HG03439 (cell line): ENCODE data around the gene PRSS3.
"Not testable (repeated sequence)": the region's sequence is repeated elsewhere in the genome, so short reads cannot be mapped to it uniquely, and the experiment has no call there.

Source experiments
- ATAC-seq: cut with Tn5 transposase; IDR thresholded peaks from one replicate; pipeline ENCODE4 v1.9.1; 2021; ENCODE audit warnings: mild to moderate bottlenecking, moderate library complexity; ENCODE audit not compliant: unreplicated experiment

Gene PRSS3

DNA sequence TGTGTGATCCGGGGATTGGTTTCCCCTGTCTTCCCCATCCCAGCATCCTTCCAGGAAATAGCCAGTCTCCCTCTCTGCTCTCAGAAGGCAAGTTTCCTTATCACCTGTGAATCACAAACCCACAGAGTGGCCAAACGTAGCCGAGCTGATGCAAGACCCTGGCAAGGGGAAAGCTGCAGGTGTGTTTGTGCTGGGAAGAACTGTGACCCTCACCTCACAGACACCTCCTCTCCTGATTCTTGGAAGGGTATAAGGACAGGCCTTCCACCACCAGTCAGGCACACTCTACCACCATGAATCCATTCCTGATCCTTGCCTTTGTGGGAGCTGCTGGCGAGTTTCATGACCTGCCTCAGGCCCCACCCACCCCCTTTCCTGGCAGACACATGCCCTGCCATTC lies at the start of gene PRSS3:
PRSS3 (plus strand) TSS at position 281 of the 400 bp plus-strand sequence; CDS start at position 294, 13 bp downstream.
- no peak for ATAC-seq

DNA sequence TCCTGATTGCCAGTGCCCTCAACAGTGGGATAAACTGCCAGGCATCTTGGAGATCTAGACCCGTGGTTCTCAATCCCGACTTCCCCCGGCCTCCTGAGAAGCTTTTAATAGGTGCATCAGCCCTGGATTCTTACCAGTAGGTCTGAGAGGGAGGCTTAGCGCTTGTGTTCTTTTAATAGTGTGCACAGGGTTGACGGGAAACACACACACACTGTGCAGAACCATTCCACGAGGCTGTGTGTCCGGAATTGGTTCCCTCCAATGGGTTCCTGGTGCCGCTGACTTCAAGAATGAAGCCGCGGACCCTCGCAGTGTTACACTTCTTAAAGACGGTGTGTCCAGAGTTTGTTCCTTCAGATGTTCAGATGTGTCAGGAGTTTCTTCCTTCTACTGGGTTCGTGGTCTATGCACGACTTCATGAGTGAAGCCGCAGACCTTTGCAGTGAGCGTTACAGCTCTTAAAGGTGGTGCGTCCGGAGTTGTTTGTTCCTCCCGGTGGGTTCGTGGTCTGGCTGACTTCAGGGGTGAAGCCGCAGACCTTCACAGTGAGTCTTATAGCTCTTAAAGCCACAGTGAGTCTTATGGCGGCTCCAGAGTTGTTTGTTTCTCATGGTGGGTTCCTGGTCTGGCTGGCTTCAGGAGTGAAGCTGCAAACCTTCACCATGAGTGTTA lies 46.6 kb upstream of the PRSS3 start:
- no peak for ATAC-seq

DNA sequence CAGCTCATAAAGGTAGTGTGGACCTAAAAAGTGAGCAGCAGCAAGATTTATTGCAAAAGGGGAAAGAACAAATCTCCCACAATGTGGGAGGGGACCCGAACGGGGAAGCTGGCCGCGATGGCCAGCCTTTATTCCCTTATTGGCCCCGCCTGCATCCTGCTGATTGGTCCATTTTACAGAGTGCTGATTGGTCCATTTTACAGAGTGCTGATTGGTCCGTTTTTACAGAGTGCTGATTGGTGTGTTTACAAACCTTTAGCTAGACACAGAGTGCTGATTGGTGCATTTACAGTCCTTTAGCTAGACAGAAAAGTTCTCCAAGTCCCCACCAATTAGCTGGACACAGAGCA lies 46.1 kb upstream of the PRSS3 start:
- ATAC-seq, result not testable (repeated sequence)

DNA sequence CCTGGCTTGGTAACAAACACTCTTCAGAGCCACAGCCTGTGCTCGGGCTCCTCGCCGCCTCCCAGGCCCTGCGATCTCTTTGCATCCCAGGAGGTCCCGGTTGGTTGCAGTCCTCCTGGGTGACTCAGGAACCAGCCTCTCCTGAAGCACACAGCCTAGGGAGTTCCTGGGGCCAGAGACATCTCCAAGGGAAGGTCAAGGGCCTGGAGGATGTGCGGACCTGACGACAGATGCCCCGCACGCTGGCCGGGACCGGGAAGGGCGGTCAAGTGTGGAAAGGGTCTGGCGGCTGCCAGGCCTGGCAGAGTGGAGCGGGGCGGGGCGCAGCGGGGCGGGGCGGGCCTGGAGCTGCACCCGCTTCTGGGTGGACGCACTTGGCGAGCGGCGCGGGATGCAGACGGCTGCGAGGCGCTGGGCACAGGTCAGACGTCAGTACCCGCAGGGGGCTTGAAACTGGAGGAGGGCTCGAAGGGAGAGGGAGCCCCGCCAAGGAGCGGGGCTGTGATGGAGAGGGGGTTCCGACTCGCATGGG lies 45.0 kb upstream of the PRSS3 start:
- no peak for ATAC-seq

DNA sequence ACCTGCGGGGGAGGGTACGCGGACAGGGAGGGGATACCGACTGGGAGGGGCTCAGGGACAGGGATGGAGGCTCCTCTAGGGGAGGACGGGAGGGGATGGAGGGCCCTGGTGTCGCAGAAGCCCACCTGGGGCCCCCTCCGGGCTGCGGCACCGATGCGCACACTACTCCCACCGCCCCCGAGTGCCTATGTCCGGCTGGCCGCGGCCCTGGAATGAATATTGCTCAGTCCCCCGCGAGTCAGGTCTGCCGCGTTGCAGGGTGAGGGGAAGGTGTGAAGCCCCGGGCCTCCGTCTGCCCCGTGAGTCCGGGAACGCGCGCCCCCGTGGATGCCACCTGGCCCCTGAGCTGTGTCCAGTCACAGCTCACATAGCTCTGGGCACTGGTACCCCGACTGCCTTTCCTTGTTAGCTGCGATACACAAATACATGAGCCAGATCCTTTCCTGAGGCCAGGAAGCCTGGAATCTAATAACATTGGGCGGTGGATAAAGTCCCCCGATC lies 44.5 kb upstream of the PRSS3 start:
- ATAC-seq, result no peak

DNA sequence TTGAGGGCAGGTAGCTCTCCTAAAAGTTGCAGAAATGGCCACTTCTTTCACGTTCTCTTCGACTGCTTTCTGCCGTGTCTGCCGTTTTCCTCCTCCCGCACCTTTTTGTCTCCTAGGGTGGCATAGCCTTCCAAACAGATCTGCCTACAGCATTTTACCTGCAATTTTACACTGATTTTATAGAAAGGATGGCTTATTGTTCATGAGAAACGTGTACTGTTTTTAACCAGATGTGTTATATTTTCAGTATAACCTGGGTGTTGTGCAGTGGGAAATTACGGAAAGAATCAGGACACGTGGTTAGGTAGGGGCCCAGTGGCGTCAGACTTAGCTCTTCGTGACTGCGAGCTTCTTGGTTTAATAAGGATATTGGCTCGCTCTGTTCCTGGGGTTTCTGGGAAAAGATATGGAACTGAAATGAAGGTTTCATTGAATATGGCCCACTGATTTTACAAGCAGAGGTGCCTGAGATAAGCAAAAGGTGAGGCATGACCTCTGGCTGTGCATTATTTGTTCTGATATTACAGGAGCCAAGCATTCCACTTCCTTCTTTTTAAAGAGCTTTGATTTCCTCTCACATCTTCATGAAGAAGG lies 43.7 kb upstream of the PRSS3 start:
- ATAC-seq, result no peak

DNA sequence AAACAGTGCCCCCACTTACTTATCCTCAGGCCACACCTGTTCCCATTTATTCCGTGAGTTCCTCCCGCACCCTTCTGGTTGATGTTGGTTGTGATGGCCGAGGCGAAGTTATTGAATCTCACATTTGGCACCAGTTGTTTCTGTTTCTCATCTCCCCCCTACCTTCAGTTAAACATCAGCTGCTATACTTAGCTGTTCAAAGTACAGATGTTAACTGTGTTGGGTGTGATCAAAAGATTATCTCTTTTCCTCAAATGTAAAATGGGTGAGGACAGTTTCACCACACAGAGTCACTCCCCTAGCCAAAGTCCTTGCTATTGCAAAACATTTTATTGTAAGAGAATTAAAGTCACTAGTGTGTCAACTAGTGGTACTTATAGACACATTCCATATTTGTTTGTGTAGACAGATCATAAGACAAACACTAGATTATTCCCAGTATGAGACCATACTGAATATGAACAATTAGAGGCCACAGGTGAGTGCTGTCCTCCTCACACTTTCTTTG lies 43.2 kb upstream of the PRSS3 start:
- no peak for ATAC-seq

DNA sequence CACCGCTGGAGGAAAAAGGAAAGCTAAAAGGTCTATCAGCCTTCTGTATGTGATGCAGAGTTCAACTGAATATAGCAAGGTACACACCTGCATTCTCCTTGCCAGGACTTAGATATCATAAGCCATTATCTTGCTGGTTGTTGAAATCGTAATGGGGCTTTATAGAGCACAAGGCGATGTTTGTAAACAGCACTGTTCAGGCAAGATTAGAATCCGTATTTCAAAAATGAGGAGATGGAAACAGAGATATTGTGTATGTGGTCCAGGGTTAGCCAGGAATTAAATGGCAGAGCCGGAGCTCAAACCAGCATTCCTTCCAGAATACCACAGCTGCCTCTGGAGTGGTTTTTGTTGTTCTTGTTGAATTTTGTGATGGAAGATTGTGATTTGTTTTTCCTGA lies 42.6 kb upstream of the PRSS3 start:
- ATAC-seq, result not testable (repeated sequence)

DNA sequence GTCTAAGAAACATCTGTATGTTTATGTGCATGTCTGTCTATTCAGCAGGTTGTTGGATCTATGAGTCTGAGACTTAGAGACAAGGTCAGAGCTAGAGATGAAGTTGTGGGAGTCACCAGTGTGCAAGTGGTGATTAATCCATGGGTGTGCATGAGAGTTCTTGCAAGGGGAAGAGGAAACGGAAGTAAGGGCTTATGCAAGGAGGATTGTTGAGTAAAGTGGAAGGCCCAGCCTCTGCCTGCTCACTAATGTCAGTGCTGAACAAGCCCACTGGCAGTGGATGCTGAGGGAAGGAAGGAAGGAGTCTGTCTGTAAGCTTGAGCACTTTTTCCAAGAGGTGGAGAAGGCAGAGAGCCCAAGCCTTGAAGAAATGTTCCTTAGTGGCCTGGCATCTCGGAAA lies 35.7 kb upstream of the PRSS3 start:
- not testable (repeated sequence) for ATAC-seq

DNA sequence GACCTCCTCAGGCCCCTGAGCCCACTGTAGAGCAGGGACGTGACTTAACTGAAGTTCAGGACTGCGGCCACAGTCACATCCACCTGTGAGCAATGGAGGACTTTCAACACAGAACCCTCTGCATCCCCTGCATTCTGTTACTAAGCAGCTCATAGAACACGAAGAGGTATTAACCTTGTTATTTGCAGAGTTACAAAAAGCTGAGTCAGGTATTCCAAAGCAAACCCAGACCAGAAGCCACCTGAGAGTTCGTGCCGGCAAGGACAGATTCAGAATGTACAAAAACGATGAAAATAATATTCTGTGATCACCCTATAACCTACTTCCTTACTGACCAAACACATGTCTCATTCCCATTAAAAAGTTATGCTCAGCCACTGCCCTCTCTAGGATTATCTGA lies 33.0 kb upstream of the PRSS3 start:
- no peak for ATAC-seq

DNA sequence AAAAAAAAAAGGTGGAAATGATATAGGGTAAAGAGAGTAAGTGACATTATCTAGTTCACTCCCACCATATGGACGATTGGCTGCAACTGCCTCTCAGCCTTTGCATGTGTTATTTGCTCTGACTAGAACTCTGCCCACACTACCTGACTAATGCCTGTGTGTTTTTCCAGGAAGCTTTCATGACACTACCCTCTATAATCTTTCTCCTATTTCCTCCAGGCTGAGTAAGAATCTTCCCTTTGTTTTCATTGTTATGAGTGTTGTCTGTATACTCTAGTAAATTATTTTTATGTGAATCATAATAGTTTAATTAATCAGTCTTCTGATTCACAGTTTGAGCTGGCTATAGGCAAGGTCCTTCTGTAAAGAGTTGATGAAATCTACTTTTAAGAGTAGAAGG lies 31.7 kb upstream of the PRSS3 start:
- ATAC-seq, result not testable (repeated sequence)

DNA sequence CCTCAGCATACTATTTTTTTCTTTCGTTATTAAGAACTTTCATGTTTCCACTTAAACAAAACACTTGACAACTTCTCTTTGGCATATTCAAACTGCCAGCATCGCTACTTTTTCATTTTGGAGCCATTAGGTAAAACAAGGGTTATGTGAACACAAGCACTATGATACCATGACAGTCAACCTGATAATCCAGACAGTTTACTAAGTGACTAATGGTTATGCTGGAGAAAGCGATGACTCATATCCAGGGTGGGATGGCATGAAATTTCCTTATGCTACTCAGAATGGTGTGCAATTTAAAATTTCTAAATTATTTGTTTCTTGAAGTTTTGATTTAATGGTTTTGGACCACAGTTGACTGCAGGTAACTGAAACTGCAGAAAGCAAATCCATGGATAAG lies 29.9 kb upstream of the PRSS3 start:
- no peak for ATAC-seq

DNA sequence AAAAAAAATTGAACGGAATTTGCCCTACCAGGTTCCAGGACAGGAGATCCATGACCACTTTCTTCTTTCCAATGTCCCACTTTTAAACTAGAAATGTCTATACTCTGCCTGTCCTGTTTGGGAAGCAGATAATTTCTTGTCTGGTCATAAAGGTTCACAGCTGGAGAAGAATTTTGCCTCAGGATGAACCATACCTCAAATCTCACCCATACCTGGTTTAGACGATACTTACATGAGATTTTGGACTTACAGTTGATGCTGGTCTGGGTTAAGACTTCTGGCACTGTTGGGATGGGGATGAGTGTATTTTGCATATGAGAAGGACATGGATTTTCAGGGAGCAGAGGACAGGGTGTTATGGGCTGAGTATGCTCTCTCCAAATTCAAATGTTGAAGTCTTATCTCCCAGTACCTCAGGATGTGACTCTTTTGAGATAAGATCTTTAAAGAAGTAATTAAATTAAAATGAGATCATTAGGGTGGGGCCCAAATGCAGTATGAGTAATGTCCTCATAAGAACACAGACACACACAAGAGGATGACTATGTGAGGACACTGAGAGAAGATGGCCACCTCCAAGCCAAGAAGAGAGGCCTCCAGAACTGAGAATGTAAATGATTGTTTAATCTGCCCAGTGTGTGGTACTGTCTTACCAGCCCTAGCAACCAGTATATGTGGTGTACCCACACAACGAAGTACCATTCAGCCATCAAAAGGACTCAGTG lies 25.0 kb upstream of the PRSS3 start:
- ATAC-seq, result not testable (repeated sequence)

DNA sequence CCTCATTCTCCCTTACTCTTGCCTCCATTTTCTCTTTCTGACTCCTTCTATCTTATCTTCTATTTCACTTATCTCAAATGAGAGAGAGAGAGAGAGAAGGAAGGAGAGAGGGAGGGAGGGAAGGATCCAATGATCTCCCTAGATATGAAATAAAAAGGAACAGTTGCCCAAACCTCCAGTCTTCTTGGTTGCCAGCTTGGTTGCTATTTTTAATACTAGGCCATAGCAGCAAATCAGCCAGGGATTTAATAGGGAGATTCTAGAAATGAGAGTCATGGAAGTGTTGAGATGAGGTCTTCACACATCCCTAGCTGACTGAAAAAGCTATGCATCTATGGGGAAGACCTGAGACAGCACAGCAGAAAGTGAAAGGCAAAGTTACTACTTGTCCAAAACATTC lies 22.2 kb upstream of the PRSS3 start:
- ATAC-seq, result not testable (repeated sequence)

DNA sequence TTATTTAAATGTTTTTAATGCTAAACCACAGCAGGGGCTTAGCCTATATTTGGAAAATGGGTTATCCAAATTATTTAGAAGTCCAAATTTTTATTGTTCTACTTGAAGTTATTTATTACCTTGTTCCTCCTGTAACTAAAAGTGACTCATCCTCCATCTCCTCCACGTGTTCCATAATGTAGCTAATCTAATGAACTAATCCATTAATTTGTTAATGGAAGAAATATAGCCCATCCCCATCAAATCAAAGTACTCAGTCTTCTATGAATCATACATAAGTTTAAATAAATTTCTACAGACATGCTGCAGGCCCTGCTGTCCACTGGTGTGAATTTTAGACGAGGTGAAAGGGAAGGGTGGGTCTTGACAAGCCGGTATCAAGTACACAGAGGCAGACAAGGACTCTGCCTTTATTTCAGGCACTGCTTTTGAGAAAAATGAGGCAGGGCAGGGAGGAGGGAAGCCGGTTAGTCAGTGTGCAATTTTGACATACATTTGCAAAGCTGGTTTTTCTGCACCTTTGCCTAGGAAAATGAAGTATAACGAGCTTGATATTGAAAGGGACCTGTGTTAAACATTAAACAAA lies 21.2 kb upstream of the PRSS3 start:
- not testable (repeated sequence) for ATAC-seq

DNA sequence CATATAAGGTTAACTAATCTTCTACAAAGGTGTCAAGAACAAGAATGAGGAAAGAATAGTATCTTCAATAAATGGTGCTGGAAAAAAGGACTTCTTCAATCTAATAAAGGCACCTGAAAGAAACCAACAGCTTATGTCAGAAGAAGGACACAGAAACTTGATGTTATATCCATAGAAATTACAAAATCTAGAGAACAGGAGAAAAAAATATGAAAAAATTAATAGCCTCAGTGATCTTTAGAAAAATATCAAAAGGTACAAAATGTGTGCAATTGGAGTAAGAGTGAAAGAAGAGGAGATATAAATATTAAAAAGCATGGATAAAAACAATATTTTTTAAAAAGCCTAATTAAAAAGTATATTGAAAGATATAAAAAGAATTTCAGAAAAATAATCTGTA lies 18.8 kb upstream of the PRSS3 start:
- no peak for ATAC-seq

DNA sequence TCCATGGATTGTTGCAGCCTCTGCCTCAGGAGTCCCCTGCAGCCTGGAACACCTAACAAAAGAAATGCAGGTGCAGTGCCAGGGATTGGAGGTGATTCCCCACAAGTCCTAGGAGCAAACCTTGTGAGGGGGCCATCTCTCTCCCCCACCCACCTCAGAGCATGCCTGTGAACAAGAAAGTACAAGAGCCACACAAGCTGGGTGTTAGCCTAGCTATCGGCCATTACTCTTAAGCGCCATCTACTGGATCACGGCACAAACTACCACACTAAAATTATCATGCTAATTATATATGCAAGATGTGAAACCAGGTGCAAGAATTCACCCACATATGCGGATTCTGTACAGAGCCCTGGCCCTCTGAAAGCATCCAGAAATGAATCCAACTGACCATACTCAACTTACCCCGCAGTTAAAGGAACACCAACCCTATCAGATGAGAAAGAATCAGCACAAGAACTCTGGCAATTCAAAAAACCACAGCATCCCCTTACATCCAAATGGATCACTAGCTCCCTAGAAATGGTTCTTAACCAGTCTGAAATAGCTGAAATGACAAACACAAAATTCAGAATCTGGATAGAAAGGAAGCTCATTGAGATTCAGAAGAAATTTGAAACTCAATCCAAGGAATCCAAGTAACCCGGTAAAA lies 16.5 kb upstream of the PRSS3 start:
- peak; percentile 77 for ATAC-seq

DNA sequence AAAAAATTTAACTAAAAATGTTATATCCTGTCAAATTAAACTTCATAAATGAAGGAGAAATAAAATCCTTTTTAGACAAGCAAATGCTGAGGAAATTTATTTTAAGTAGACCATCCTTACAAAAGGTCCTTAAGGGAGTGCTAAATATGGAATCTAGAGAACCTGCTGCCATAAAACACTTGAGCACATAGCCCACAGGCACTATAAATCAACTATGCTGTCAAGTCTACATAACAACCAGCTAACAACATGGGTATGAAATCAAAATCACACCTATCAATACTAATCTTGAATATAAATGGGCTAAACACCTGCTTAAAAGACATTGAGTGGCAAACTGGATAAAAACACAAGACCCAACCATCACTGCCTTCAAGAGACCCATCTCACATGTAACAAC lies 15.1 kb upstream of the PRSS3 start:
- no peak for ATAC-seq

DNA sequence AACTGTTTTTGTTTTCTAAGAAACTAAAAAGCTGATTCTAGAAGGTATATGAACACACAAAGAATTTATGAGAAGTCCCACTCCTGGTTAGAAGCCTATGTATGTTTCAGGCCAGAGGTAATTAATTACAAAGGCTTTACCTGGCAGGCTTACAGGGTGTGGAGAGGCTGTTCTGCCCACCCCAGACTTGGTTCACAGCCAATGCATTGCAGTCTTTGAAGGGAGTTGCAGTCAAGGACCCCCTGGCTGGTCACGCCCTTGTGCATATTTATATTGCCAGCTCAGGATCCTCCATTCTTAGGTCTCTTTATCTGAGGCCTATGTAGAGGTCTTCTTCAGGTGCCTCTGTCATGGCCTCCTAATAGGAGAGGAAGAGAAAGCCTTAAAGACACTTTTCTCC lies 13.6 kb upstream of the PRSS3 start:
- ATAC-seq, result no peak

DNA sequence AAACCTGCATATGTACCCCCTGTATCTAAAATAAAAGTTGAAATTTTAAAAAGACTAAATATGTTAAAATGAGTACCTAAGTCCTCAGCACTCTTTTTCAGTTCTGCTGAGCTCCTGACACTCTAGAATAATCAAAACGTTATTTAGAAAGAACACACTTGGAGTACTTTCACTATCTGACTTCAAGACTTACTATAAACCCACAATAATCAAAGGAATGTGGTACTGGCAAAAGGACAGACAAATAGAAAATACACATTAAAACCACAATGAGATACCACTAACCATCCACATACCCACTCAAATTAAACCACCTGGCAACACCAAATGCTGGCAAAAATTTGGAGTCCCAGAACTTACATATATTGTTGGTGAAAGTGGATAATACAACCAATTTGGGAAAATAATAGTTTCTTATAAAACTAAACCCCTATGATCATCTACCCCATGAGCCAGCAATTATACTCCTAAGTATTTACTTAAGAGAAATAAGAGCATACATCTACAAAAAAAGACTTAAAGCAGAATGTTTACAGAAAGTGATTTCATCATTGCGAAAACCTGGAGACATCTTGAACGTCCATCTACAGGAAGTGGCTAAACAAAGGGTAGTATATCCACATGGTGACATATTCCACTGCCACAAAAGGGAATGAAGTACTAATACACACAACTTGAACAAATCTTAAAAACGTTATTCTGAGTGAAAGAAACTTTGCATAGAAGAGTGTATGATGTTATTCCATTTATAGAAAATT lies 12.8 kb upstream of the PRSS3 start:
- no peak for ATAC-seq
